WTC11 (cell line): Measurements from ENCODE around the gene PHC3. TPM values are rescaled to one million over a fixed set of nuclear protein-coding genes. Genes with fewer than 3 reads are reported as not detected.

Experiments
- ATAC-seq: fragments of 200-7000 bp; cut with Tn5 transposase; 2 replicates; pipeline ENCODE4 v1.10.0; 2021; ENCODE audit warnings: mild to moderate bottlenecking, moderate library complexity
- CTCF ChIA-PET: fragments of 300-600 bp; sonication (Branson Sonifier 250); formaldehyde crosslinking; loops from one replicate; lab custom pipeline; 2021; ENCODE audit warnings: antibody characterized with exemption; lab: Charles Lee
- POLR2A ChIA-PET: fragments of 350-600 bp; sonication (Branson Sonifier 250); formaldehyde crosslinking; loops from one replicate; lab custom pipeline; 2021; ENCODE audit warnings: antibody characterized with exemption; lab: Charles Lee
- DNase-seq: peaks from one replicate; pipeline ENCODE4 v3.0.0; 2021; ENCODE audit warnings: low spot score
- H3K27ac Mint-ChIP-seq: 2 replicates; pipeline ENCODE4 v1.8.0; 2021; ENCODE audit warnings: mixed read lengths
- H3K27me3 Mint-ChIP-seq: 2 replicates; pipeline ENCODE4 v1.8.0; 2021; ENCODE audit warnings: low read depth, mild to moderate bottlenecking, moderate library complexity, mixed read lengths
- H3K36me3 Mint-ChIP-seq: 2 replicates; pipeline ENCODE4 v1.8.0; 2021; ENCODE audit warnings: mixed read lengths
- H3K4me1 Mint-ChIP-seq: 2 replicates; pipeline ENCODE4 v1.8.0; 2022; ENCODE audit warnings: mixed read lengths
- H3K4me3 Mint-ChIP-seq: 2 replicates; pipeline ENCODE4 v1.8.0; 2021; ENCODE audit warnings: mild to moderate bottlenecking, moderate library complexity, mixed read lengths
- H3K9me3 Mint-ChIP-seq: 2 replicates; pipeline ENCODE4 v1.8.0; 2021; ENCODE audit warnings: mixed read lengths
- CREM ChIP-seq: sonication (generic); formaldehyde crosslinking; IDR thresholded peaks from 2 replicates; pipeline ENCODE4 v1.8.1; 2022; ENCODE audit warnings: mild to moderate bottlenecking, missing genetic modification reagents, moderate library complexity
- ELF4 ChIP-seq: sonication (generic); formaldehyde crosslinking; IDR thresholded peaks from 2 replicates; pipeline ENCODE4 v1.8.1; 2022; ENCODE audit warnings: low read depth, mild to moderate bottlenecking, moderate library complexity, missing genetic modification reagents
- ESRRA ChIP-seq: sonication (generic); formaldehyde crosslinking; IDR thresholded peaks from 2 replicates; pipeline ENCODE4 v1.8.1; 2022; ENCODE audit warnings: mild to moderate bottlenecking, missing genetic modification reagents, borderline replicate concordance
- FOXK1 ChIP-seq: sonication (generic); formaldehyde crosslinking; IDR thresholded peaks from 2 replicates; pipeline ENCODE4 v1.8.0; 2022; ENCODE audit warnings: mild to moderate bottlenecking, moderate library complexity, missing genetic modification reagents
- GRHL2 ChIP-seq: fragments of 250-450 bp; sonication (Bioruptor Pico); IDR thresholded peaks from 2 replicates; pipeline ENCODE4 v1.8.0; 2022; ENCODE audit warnings: mild to moderate bottlenecking, moderate library complexity; ENCODE audit not compliant: insufficient replicate concordance, severe bottlenecking
- JAZF1 ChIP-seq: fragments of 250-450 bp; sonication (Bioruptor Pico); IDR thresholded peaks from 2 replicates; pipeline ENCODE4 v1.9.0; 2021; ENCODE audit warnings: moderate library complexity, mild to moderate bottlenecking, inconsistent platforms
- MXD4 ChIP-seq: fragments of 250-450 bp; sonication (Bioruptor Pico); IDR thresholded peaks from 2 replicates; pipeline ENCODE4 v1.8.0; 2021; ENCODE audit warnings: mild to moderate bottlenecking, moderate library complexity, borderline replicate concordance
- NFATC4 ChIP-seq: fragments of 250-450 bp; sonication (Bioruptor Pico); IDR thresholded peaks from 2 replicates; pipeline ENCODE4 v1.9.0; 2021; ENCODE audit warnings: mild to moderate bottlenecking
- PRRX2 ChIP-seq: fragments of 250-450 bp; sonication (Bioruptor Pico); IDR thresholded peaks from 2 replicates; pipeline ENCODE4 v1.8.0; 2021; ENCODE audit warnings: mild to moderate bottlenecking
- SMAD3 ChIP-seq: sonication (generic); formaldehyde crosslinking; IDR thresholded peaks from 2 replicates; pipeline ENCODE4 v1.8.0; 2022; ENCODE audit warnings: missing genetic modification reagents, mild to moderate bottlenecking, borderline replicate concordance
- SOX15 ChIP-seq: fragments of 250-450 bp; sonication (Bioruptor Pico); IDR thresholded peaks from 2 replicates; pipeline ENCODE4 v1.9.0; 2021; ENCODE audit warnings: mild to moderate bottlenecking
- ZNF263 ChIP-seq: sonication (generic); formaldehyde crosslinking; IDR thresholded peaks from 2 replicates; pipeline ENCODE4 v1.8.1; 2022; ENCODE audit warnings: low read depth, mild to moderate bottlenecking, moderate library complexity, missing genetic modification reagents
- ZNF396 ChIP-seq: fragments of 250-450 bp; sonication (Bioruptor Pico); IDR thresholded peaks from 2 replicates; pipeline ENCODE4 v1.8.0; 2021; ENCODE audit warnings: mild to moderate bottlenecking, moderate library complexity, borderline replicate concordance
- total RNA-seq: library from RNA; stranded (reverse); gene quantifications from 3 replicates; pipeline ENCODE4 v1.2.3, GENCODE V29; 2021
- TF ChIP-seq, protein P1 (sequence below): sonication (generic); formaldehyde crosslinking; IDR thresholded peaks from 2 replicates; pipeline ENCODE4 v1.8.0; 2023; ENCODE audit warnings: missing genetic modification reagents
- TF ChIP-seq, protein P2 (sequence below): sonication (generic); formaldehyde crosslinking; IDR thresholded peaks from 2 replicates; pipeline ENCODE4 v1.8.1; 2023; ENCODE audit warnings: mild to moderate bottlenecking, missing genetic modification reagents, moderate library complexity
- TF ChIP-seq, protein P3 (sequence below): sonication (generic); formaldehyde crosslinking; IDR thresholded peaks from 2 replicates; pipeline ENCODE4 v1.8.1; 2022; ENCODE audit warnings: low read depth, missing genetic modification reagents, borderline replicate concordance
- TF ChIP-seq, protein P4 (sequence below): sonication (generic); formaldehyde crosslinking; IDR thresholded peaks from 2 replicates; pipeline ENCODE4 v1.8.1; 2023; ENCODE audit warnings: mild to moderate bottlenecking, missing genetic modification reagents, moderate library complexity
- TF ChIP-seq, protein P5 (sequence below): fragments of 250-450 bp; sonication (Bioruptor Pico); IDR thresholded peaks from 2 replicates; pipeline ENCODE4 v1.8.0; 2021; ENCODE audit warnings: mild to moderate bottlenecking
- TF ChIP-seq, protein P6 (sequence below): sonication (generic); formaldehyde crosslinking; IDR thresholded peaks from 2 replicates; pipeline ENCODE4 v1.8.0; 2022; ENCODE audit warnings: mild to moderate bottlenecking, missing genetic modification reagents

The PHC3 gene
- total RNA-seq, 1 experiment from 2014 or later = 27.8 TPM

DNA sequence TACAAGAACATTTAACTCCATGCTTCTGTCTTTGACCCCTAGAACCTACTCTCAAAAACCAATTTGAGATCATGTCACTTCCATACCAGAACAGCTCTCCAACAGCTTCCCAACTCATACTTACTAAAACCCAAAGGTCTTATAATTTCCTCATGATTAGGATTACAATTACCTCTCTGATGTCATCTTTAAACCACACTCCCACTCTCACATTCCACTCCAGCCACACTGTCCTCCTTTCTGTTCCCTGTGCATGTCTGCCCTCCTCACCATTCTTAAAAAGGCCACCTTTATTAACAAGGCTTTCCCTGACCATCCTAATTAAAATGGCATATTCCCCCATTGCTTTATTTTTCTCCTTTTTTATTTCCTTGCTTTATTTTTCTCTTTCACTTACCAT lies 18.9 kb downstream of the PHC3 start:
- ATAC-seq (no peak), DNase-seq (no peak)
- peaks cover 21% of the 10 kb centered on the region for H3K9me3 Mint-ChIP-seq
- H3K4me3 Mint-ChIP-seq = no peak overlapping the region
- peaks cover 50% of the 10 kb centered on the region for H3K36me3 Mint-ChIP-seq
- ChIA-PET CTCF (no interaction called here), POLR2A (no interaction called here)
- H3K27ac Mint-ChIP-seq = no peak overlapping the region
- H3K4me1 Mint-ChIP-seq = no peaks in the 10 kb centered on the region
- TF ChIP-seq SMAD3 = no peak
- no peak for TF ChIP-seq GRHL2
- TF ChIP-seq, protein P1, sequence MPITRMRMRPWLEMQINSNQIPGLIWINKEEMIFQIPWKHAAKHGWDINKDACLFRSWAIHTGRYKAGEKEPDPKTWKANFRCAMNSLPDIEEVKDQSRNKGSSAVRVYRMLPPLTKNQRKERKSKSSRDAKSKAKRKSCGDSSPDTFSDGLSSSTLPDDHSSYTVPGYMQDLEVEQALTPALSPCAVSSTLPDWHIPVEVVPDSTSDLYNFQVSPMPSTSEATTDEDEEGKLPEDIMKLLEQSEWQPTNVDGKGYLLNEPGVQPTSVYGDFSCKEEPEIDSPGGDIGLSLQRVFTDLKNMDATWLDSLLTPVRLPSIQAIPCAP (CRISPR knock-in tag) = no peak
- no peak for TF ChIP-seq CREM
- TF ChIP-seq, protein P2, sequence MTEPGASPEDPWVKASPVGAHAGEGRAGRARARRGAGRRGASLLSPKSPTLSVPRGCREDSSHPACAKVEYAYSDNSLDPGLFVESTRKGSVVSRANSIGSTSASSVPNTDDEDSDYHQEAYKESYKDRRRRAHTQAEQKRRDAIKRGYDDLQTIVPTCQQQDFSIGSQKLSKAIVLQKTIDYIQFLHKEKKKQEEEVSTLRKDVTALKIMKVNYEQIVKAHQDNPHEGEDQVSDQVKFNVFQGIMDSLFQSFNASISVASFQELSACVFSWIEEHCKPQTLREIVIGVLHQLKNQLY (CRISPR knock-in tag) = no peak
- TF ChIP-seq, protein P3, sequence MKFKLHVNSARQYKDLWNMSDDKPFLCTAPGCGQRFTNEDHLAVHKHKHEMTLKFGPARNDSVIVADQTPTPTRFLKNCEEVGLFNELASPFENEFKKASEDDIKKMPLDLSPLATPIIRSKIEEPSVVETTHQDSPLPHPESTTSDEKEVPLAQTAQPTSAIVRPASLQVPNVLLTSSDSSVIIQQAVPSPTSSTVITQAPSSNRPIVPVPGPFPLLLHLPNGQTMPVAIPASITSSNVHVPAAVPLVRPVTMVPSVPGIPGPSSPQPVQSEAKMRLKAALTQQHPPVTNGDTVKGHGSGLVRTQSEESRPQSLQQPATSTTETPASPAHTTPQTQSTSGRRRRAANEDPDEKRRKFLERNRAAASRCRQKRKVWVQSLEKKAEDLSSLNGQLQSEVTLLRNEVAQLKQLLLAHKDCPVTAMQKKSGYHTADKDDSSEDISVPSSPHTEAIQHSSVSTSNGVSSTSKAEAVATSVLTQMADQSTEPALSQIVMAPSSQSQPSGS (CRISPR knock-in tag) = no peak
- TF ChIP-seq, protein P4, sequence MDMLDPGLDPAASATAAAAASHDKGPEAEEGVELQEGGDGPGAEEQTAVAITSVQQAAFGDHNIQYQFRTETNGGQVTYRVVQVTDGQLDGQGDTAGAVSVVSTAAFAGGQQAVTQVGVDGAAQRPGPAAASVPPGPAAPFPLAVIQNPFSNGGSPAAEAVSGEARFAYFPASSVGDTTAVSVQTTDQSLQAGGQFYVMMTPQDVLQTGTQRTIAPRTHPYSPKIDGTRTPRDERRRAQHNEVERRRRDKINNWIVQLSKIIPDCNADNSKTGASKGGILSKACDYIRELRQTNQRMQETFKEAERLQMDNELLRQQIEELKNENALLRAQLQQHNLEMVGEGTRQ (CRISPR knock-in tag) = no peak
- TF ChIP-seq ZNF396 (CRISPR knock-in tag) = no peak
- TF ChIP-seq JAZF1 (CRISPR knock-in tag) = no peak
- TF ChIP-seq MXD4 (CRISPR knock-in tag) = no peak
- TF ChIP-seq FOXK1 (CRISPR knock-in tag) = no peak
- TF ChIP-seq, protein P5, sequence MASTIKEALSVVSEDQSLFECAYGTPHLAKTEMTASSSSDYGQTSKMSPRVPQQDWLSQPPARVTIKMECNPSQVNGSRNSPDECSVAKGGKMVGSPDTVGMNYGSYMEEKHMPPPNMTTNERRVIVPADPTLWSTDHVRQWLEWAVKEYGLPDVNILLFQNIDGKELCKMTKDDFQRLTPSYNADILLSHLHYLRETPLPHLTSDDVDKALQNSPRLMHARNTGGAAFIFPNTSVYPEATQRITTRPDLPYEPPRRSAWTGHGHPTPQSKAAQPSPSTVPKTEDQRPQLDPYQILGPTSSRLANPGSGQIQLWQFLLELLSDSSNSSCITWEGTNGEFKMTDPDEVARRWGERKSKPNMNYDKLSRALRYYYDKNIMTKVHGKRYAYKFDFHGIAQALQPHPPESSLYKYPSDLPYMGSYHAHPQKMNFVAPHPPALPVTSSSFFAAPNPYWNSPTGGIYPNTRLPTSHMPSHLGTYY (CRISPR knock-in tag) = no peak
- TF ChIP-seq, protein P6, sequence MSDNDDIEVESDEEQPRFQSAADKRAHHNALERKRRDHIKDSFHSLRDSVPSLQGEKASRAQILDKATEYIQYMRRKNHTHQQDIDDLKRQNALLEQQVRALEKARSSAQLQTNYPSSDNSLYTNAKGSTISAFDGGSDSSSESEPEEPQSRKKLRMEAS (CRISPR knock-in tag) = no peak
- no peak for TF ChIP-seq ZNF263 (CRISPR knock-in tag)
- no peak for TF ChIP-seq PRRX2 (CRISPR knock-in tag)
- no peak for TF ChIP-seq ELF4
- no peaks in the 10 kb centered on the region for H3K27me3 Mint-ChIP-seq

DNA sequence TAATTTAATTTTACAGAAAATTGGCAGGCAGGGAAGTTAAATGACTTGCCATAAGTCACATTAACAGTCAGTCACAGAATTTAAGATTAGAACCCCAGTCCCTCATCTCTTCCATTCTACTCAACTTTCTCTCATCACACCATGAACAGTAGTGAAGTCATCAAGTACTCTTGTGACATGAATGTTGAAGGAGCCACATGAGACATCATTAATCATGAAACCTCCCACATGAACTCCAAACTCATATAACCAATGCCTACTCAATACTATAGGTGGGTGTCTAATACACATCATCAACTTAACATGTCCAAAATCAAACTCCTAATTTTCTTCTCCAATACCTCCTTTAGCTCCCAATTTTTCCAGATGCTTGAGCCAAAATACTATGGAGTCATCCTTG lies 19.5 kb downstream of the PHC3 start:
- H3K9me3 Mint-ChIP-seq = peaks cover 21% of the 10 kb centered on the region
- H3K27me3 Mint-ChIP-seq = no peaks in the 10 kb centered on the region
- H3K36me3 Mint-ChIP-seq = peaks cover 51% of the 10 kb centered on the region
- ChIA-PET POLR2A (no interaction called here), CTCF (no interaction called here)
- TF ChIP-seq FOXK1 (CRISPR knock-in tag) (no peak), ELF4 (no peak), SOX15 (no peak), NFATC4 (CRISPR knock-in tag) (no peak), ESRRA (CRISPR knock-in tag) (no peak), CREM (no peak)
- TF ChIP-seq, protein P3 (CRISPR knock-in tag) = no peak
- TF ChIP-seq, protein P5 (CRISPR knock-in tag) = no peak
- no peak overlapping the region for H3K27ac Mint-ChIP-seq
- no peaks in the 10 kb centered on the region for H3K4me1 Mint-ChIP-seq
- no peak overlapping the region for H3K4me3 Mint-ChIP-seq
- DNase-seq (no peak), ATAC-seq (no peak)
